GM21528 (cell line): ENCODE measurements around the gene FMN1.

Experiments
- ATAC-seq: cut with Tn5 transposase; IDR thresholded peaks from one replicate; pipeline ENCODE4 v1.9.1; 2021; ENCODE audit warnings: mild to moderate bottlenecking, moderate library complexity; ENCODE audit not compliant: unreplicated experiment, low FRiP score

FMN1 gene

DNA sequence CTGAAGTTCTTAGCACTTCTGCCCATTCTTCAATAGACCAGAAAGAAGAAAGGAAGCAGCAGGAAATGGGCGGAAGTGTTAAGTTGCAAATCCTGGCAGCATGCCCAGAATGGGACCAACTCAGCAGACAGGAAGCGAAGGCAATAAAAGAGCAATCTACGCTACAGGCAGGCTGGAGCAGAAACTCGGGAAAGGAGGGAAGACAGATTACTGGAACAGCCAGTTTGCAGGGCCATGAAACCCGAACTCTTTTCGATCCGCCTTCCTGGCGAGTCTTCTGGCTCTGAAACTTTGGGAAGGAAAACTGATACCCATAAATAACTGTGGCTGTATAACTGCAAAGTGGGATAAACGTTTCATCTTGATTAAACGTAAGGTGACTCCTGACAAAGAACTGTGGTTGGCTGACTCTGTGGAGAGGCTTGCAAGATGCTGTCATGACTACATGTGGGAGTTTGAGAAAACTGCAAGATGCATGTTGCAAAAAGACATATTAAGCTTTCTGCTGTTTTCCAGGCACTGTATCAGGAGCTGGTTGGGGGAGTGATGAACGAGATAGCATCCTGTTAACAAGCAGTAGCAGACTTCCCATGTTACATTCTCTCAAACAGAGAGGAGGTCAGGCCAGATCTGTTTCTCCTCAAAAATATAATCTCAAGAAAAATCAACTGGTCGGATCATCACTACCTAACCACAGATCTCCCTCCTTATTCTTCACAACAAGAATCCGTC, 67.8 kb downstream of the FMN1 start:
- no peak for ATAC-seq

DNA sequence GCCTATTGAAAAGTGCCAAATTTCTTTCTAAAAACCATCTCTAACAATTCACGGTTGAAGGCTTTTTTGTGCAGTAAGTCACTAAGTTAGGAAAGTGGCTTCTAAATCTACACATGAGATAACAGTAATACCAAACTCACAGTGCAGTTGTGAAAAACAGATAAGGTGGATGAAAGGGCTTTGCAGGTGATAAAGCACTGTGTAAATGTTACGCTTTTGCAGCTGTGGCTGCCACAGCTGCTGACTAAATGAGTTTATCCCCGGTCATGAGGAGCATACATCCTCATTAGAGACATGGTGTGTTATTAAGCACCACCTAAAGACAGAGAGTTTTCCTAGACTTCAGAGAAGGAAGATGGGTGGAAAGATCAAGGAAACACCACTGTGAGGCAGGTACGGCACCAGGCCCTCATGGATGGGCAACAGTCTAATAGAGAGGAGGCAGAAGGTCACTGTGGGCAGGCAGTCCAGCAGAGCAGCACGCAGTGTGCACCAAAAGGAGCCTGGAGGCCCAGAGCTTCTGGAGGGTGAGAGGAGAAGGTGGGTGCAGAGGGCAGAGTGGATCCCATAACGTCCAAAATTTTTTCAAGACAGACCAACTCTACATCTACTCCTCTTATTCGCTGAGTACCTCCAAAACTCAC, 68.5 kb downstream of the FMN1 start:
- no peak for ATAC-seq

DNA sequence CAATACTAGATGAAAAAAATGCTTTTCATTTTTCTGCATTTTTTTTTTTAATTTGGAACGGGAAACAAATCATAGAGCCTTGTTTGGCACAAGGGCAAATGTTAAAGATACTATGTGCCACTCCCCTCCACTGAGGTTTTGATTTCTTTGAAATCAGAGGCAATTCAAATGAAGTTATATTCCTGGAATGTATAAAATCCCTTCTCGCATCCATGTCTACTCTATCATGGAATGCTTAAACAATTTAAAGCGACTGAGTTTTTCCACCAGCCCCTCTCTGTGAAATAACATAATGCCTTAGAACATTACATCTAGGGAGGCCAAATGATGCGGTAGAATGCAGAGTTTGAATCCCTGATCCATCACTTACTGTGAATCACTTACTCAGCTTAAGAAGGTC, 69.7 kb downstream of the FMN1 start:
- no peak for ATAC-seq

DNA sequence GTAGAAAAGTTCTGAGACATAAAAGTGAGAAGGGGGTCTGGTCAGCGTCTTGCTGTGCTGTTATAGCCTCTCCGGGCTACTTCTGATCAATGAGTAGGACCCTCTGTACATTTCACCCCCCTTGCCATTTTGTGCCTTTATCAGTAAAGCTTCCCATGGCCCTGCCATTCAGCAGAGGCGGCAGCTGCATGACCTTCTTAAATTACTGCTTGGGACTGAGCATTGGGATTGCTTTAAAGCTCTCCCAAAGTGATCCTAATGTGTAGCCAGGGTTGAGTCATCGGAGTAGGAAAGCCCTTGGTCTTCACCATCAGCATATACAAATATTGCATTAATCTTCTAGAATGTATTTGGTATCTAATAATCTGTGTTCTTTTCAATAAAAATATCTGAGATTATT, 70.2 kb downstream of the FMN1 start:
- ATAC-seq: no peak

DNA sequence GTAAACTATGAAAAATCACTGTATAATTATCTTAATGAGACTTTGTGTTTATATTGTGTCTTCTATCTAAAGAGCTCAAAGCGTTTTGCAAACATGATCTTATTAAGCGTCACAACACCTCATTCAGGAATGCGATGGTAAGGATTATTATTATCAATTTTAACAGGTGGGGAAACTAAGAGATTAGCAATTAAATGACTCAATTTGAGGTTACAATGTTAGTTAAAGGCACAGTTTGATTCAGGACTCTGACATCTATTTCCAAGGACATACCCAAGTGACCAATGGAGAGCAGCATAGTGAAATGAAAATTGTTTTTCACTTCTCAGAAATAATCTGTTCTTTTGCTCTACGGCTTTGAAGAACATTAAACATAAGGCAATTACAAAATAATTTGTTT, 74.6 kb downstream of the FMN1 start:
- ATAC-seq: no peak

DNA sequence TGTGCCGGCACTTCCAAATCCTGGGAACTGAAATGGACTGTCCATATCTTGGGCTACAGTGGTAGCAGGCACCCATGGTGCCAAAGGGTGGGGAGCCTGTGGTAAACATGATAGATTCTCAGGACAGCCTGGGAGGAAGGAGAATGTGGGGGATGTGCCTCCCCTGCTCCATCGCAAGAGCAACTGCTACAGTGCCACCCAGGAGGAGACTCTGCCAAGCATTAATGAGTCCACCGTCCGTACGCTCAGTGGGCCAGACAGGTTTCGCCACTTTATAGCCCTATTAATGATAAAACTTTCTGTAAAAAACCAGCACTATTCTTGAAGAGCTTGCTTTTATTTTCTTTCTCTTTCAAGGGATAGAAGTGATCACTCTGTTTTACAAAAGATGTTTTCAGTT, 75.2 kb downstream of the FMN1 start:
- ATAC-seq: no peak

DNA sequence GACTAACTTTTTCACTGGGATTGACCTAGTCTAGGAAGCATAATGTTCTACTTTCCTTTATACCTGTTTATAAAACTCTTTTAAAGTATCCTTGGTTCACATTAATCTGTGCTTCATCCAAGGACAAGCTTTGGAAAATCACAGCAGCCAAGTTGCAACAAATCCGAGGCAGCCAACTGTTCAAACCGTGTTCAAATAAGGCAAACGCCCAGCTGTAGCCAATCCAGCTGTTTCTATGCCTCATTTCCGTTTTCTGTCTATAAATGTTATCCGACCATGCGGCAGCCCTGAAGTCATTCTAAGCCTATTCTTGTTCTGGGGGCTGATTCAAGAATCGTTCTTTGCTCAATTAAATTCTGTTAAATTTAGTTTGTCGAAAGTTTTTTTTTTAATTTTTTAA, 78.3 kb downstream of the FMN1 start:
- no peak for ATAC-seq

DNA sequence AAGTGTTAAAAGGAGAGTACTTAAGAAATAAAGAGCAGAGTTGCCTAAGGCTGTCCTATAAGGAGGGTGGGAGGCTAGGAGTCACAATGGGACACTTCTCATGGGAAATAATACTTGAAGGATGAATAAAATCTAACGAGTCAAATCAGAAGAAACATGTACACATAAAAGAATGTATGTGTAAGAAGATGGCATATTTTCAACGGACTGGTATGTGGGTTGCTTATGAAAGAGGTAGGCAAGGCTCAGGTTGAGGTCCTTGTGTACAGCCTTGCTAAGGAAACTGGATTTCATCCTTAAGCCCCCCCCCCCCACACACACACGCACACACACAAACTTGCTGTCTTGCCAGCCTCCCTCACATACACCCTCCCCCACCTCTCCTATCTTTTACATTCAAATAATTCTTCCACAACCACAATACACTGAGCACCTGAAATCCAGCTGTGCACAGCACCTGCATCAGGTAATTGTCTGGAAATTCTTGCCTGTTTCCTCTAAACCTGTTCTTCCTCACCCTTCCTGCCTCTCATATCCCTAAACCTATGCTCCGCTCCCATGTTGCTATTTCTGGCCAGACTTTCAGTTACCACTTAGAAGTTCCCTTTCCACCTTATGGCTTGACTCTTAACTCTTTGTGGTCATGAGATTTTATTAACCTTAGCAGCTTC, 79.2 kb downstream of the FMN1 start:
- no peak for ATAC-seq

DNA sequence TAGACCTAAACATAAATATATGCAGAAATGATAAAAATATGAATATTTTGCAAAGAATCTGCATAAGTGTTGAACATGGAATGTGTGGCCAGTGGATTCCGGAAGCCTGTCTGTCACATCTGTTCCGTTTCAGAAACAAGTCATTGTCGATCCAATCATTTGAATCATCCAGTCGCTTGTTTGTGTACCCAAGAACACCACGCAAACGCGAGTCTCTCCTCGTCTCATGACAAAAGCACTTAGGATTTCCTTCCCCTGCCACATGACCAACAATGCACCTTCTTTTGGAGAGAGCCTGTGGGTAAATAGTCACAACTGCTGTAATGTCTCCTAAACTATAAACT, 80.2 kb downstream of the FMN1 start:
- ATAC-seq: no peak

DNA sequence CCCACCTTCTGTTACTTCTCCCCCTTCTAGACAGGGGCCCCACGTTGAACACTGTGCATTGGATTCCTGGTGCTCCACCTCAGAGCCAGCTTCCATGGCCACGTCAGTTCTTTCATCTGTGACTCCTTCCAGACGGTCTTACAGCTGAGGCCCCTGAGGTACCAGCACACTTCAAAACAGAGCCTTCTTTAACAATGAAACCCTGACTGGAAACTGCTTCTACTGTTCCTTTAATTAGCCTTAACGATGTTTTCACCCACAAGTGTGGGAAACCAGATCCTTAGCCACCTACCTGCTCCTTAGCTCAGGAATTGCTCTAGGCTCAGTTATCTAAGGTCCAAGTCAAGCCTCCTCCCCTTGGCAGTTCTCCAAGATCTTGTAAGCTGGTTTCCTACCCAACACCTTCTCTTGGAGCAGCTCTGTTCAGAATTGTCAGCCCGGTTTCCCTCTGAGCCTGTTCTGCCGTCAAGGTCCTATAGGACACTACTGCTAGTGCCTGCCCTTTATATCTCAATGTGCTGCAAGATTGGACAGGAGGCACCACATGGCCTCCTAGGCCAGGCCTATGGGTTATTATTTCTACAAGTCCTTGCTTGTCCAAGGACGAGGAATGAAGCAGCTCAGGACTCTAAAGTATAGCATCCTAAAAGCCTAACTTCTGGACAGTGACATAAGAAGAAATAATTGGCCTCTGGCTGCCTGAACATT, 80.7 kb downstream of the FMN1 start:
- ATAC-seq: no peak

DNA sequence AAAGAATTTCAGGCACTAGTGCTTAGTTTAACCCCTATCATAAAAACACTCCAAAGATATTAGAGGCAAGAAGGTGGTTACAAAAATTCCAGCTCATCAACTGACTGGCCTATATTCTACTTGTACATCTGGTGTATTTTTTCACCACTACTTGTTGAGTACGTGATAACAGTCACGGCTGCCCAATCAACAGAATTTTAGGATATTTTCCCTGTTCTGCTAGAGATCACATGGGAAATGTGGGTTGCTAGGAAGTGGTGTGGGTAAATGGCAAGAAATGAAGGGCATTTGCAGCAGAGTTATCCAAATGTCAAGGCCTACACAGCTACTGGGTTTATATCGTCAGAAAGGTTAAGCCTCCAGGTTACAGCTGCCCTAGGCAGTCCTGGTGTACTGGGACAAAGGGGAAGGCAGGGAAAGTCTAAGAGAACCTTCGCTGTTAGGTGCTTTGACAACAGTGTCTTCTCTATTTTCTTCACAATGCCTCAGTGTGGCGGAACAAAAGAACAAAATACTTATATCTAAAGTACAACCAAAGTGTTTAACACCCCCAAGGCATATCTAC, 81.9 kb downstream of the FMN1 start:
- ATAC-seq: no peak

DNA sequence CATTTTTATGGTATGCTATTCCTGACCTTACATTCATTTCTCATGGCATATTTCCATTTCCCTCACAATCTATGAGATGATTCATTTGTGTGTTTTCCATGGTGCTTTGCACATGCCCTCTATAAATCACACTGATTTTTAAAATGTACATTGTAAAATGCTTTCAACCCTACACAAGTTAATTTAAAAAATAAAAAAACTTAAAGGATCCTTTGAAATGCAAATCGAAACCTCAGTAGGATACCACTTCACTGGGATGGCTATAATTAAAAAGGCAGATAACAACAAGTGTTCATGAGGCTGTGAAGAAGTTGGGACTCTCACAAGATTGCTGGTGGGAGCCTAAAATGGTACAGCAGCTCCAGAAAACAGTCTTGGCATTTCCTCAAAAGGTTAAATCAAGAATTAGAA, 83.5 kb downstream of the FMN1 start:
- no peak for ATAC-seq

DNA sequence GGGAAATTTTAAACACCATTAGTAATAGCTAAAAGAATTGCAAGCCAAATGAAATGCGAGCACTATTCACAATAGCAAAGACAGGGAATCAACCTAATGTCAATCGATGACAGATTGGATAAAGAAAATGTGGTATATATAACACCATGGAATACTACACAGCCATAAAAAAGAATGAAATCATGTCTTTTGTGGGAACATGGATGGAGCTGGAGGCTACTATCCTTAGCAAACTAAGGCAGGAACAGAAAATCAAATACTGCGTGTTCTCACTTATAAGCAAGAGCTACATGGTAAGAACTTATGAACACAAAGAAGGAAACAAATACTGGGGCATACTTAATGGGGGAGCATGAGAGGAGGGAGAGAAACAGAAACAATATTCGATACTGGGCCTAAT, 85.2 kb downstream of the FMN1 start:
- ATAC-seq: no peak

DNA sequence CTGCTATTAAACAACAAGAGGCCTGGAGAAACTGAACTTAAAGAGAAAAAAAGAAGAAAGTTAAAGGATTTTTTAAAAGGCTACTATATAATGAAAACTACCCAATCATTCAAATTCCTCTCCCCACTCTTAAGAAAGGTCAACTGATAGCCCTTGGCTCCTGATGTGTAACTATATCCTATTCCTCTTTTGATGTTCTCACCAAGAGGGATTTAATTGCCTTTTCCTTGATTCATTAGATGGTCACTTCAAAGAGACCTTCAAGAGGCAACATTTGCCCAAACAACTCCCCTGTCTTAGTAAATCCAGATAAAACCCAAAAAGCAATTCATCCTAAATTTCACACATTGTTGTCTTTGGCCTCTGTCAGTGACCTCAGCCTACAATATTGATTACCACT, 86.0 kb downstream of the FMN1 start:
- no peak for ATAC-seq

DNA sequence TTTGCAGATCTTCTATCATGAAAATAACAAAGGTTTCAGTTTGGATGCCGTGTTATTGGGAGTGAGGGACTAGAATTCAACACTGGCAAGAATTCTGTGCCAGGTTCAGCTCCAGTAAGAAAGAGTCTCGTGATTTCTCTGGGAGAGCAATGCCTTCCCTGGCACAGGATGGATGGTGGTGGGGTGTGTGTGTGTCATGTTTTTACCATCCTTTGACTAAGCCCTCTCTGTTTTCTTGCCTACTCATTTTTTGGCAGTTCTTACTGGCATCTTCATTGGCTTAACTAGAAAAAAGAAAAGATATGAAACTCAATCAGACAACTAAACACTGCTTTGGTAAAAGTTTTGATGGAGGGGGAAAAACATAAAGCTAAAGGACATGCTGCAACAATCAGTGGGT, 86.6 kb downstream of the FMN1 start:
- no peak for ATAC-seq

DNA sequence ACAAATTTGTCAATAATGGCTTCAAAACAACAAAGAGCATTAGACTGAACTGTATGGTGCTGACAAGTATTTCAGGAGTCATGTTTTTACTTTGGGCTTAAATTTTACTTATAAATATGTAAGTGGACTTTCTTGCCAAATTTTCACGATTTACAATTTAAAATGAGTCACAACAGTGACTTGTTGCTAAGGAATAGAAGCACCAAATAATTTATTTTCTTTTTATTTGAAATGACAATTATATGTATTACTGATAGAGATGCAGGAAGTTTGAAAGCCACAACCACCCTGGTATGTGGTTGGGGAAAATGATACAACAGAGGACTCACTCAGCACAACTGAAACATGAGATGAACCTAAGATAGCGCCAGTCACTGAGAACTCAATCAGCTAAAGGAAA, 90.3 kb downstream of the FMN1 start:
- no peak for ATAC-seq

DNA sequence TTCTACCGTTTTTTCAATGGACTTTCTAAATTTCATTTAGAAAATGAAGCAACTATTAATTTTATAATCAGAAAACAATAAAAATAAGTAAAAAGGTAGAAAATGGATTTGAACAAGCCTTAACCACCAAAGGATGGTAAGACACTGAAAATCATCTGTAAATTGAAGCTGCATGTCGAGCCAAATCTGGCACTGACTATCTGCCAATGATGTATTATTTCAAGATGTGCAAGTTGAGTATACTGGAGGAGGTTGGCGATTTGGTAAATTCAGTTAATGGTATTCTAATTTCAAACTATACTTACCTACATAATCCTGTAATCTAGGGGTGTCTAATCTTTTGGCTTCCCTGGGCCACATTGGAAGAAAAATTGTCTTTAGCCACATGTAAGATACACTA, 93.5 kb downstream of the FMN1 start:
- no peak for ATAC-seq

DNA sequence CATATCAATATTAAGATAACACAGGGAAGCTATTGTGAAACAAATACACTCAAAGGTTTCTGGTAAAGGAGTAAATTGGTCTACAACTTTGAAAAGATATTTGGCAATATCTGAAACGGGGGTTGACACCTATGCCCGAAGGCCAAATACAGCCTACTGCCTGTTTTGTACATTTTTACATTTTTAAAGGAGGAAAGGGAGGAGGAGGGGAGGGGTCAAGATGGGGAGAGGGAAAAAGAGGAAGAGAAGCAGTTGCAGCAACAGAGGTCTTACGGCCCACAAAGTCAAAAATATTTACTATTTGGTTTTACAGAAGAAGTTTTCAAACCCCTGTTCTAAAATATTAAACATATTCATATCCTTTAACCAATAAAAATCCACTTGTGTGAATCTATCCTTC, 94.2 kb downstream of the FMN1 start:
- no peak for ATAC-seq

DNA sequence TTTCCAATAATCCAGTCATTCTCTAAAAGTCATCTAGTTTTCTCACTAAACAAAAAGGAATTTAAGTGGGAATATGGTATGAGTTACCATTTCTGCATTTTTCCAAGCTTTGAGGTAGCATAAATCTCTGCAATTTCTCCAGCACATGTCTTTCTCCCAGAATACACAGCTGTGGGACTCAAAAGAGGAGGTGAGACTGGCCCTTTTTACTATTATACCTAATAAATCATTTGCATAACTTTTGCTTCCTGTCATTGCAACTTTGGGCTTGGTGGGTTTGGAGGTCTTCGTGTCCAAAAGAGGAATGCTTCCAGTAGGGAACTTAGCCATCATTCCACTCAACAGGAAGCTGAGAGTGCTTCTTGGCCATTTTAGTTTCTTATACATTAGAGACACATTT, 94.8 kb downstream of the FMN1 start:
- no peak for ATAC-seq

DNA sequence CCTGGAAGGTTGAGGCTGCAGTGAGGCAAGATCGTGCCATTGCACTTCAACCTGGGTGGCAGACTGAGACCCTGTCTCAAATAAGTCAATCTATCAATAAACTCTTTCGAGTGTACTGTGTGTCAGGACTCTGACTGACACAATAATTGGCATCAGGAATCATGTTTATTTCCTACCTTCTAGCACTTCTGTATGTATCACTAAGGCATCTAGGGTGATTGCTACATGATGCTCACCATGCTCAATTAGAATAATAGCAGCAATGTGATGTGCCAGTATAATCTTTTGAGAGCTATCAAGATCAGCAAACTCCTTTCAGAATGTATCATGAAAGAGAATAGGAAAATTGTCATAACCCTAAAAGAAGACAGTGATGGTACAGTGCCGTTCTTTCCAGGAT, 95.3 kb downstream of the FMN1 start:
- no peak for ATAC-seq
